ENCODE data around the gene NUDT16L1.

DNA sequence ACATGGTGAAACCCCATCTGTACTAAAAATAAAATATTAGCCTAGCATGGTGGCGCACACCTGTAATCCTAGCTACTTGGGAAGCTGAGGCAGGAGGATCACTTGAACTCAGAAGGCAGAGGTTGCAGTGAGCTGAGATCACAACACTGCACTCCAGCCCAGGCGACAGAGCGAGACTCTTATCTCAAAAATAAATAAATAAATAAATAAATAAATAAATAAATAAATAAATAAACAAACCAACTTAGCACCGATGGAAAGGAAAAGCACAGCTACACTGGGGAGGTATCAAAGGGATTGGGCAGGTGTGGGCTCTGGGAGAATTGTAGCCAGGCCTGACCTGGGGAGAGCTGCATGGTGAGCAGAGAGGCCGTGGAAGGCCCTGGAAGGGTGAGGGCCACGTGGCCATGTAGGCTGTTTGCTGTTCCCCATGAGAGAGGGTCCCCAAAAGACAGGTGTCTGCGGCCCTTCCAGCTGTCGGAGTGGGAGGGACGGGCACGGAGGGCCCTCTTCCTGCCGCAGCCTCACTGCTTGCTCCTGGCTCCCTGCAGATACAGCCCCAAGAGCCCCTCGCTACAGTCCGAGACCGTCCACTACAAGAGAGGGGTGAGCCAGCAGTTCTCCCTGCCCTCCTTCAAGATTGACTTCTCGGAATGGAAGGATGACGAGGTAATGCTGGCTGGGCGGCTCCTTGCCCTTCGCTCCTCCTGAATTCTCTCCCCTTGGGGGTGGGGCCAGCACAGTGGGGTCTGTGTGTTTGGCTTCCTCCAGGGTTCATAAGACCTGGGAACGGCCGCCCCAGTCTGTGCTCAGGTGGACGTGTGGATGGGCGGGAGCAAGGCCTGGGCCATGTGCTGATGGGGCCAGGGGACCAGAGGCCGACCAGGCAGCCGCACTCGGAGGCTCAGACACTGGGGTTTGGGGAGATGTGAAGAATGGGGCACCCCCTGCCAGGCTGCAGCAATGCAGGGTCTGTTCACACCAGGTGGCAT lies 36.4 kb upstream of the NUDT16L1 start:
- TF ChIP-seq, protein P1, sequence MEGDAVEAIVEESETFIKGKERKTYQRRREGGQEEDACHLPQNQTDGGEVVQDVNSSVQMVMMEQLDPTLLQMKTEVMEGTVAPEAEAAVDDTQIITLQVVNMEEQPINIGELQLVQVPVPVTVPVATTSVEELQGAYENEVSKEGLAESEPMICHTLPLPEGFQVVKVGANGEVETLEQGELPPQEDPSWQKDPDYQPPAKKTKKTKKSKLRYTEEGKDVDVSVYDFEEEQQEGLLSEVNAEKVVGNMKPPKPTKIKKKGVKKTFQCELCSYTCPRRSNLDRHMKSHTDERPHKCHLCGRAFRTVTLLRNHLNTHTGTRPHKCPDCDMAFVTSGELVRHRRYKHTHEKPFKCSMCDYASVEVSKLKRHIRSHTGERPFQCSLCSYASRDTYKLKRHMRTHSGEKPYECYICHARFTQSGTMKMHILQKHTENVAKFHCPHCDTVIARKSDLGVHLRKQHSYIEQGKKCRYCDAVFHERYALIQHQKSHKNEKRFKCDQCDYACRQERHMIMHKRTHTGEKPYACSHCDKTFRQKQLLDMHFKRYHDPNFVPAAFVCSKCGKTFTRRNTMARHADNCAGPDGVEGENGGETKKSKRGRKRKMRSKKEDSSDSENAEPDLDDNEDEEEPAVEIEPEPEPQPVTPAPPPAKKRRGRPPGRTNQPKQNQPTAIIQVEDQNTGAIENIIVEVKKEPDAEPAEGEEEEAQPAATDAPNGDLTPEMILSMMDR (IDR thresholded peaks at IDR 0.05), result no peak
- TF ChIP-seq POLR2A (IDR thresholded peaks at IDR 0.05), result no peak
- TF ChIP-seq EP300 (IDR thresholded peaks at IDR 0.05), result no peak
